Prostate gland (tissue), 2 donors: Measurements from ENCODE around the gene MEPCE. TPM values are rescaled to one million over a fixed set of nuclear protein-coding genes. Genes with fewer than 3 reads are reported as not detected.

Experiments used
- DNase-seq: peaks from one replicate; pipeline ENCODE4 v3.0.0-alpha.2; 2019; ENCODE audit warnings: low spot score
- H3K27ac ChIP-seq, 2 donors: fragments of 200-600 bp; sonication (generic); 2 replicates each; pipeline ENCODE4 v1.5.1; 2017 to 2019
- H3K27me3 ChIP-seq: fragments of 200-600 bp; sonication (generic); replicated peaks from 2 replicates; pipeline ENCODE4 v1.5.1; 2019; ENCODE audit not compliant: insufficient read depth
- H3K36me3 ChIP-seq, 2 donors: fragments of 200-600 bp; sonication (generic); 1 replicate in 1 of 2; 2 replicates in 1 of 2; pipeline versions ENCODE4 v1.5.1 to v1.8.1; 2017 to 2019
- H3K4me1 ChIP-seq: fragments of 200-600 bp; sonication (generic); replicated peaks from 2 replicates; pipeline ENCODE4 v1.5.1; 2019
- H3K4me3 ChIP-seq, 2 donors: fragments of 200-600 bp; sonication (generic); 2 replicates each; pipeline ENCODE4 v1.5.1; 2017 to 2019
- H3K9me3 ChIP-seq: fragments of 200-600 bp; sonication (generic); 2 replicates; pipeline ENCODE4 v1.5.1; 2017
- POLR2A ChIP-seq: fragments of 450-650 bp; IDR thresholded peaks from one replicate; pipeline ENCODE4 v1.6.1; 2016; ENCODE audit warnings: antibody characterized with exemption, mild to moderate bottlenecking
- POLR2AphosphoS5 ChIP-seq: sonication (generic); formaldehyde crosslinking; IDR thresholded peaks from one replicate; pipeline ENCODE4 v1.6.1; 2017; ENCODE audit warnings: antibody characterized with exemption
- WGBS: methylation state at CpG from one replicate; pipeline ENCODE4 v1.1.5; 2018; 5-methylcytosine and 5-hydroxymethylcytosine counted together
- intact Hi-C: fragments of 100-400 bp; cut with DNase I; formaldehyde crosslinking; loops from one replicate; pipeline ENCODE4 v1.14.2; 2022
- total RNA-seq, 2 donors: library from RNA; depleted of rRNA; stranded (reverse); fragments of >200 nt; gene quantifications; one replicate each; pipeline ENCODE4 v1.1.0, GENCODE V29; 2016
- TF ChIP-seq, protein P1 (sequence below), 4 experiments: fragments of 200-600 bp in 2 of 4; fragments of 450-650 bp in 2 of 4; sonication (generic) in 2 of 4; IDR thresholded peaks; 1 replicate in 3 of 4; 2 replicates in 1 of 4; pipeline ENCODE4 v1.5.1; 2016 to 2019; ENCODE audit warnings: antibody characterized with exemption in 4 of 4, mild to moderate bottlenecking in 2 of 4, moderate library complexity in 2 of 4

MEPCE gene
- total RNA-seq, 2 donors from 2014 or later = 24.2 to 62.8 TPM

DNA sequence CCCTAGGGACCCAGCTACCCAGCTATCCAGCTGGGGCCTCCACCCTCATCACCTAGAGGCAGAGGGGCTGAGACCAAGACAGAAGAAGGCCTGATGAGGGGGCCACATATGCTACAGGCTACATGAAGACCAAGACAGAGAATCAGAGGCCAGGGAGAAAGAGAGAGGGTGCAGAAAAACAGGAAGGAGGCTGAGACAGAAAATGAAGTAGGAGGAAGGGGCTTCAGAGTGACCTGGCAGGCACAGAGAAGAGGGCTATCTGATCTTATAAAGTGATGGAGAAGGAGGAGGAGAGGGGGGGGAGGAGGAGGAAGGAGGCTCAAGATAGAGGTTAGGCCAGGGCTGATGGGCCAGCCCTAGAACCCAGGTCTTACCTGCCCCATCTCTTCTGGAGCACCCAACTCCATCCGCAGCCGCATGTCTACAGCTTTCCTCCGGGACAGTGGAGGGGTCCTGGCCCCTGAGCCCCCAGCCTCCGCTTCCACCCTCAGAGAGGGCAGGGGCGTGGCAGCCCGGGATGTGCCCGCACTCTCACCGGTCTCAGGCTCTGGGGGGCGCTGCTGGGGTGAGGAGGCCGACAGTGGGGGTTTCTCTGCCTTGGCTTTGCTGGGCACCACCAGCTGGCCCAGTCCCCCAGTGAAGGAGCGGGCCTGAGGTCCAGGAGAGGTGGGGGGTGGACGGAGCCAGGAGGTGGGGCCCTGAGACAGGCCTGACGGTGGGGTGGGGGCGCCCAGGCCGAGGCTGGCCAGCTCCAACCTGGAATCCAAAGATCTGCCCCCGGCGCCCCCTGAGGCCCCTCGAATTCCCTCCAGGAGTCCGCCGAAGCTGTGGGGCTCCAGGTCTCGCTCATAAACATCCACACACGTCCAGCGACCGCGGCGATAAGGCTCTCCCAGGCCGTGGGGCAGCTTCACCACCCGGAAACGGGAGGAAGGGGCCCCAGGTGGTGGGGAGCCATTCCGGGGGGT, 47.6 kb downstream of the MEPCE start:
- Histone ChIP-seq H3K4me1 (peaks cover 20% of the 10 kb centered on the region), H3K36me3 (no peaks in the 10 kb centered on the region), H3K9me3 (no peaks in the 10 kb centered on the region), H3K27ac (peak overlapping the region; percentile 94 to 98), H3K4me3 (peak overlapping the region; percentile 84 to 100), H3K27me3 (no peaks in the 10 kb centered on the region)
- DNase-seq = no peak
- intact Hi-C loops = loop anchor here (10.0 kb wide), 1 partner anchor 198 kb away; the partner anchor contains the start of gene GNB2
- WGBS = 9% methylated on average over 30 of the region's 30 CpGs
- TF ChIP-seq POLR2AphosphoS5 = no peak
- TF ChIP-seq POLR2A = no peak
- TF ChIP-seq, protein P1, sequence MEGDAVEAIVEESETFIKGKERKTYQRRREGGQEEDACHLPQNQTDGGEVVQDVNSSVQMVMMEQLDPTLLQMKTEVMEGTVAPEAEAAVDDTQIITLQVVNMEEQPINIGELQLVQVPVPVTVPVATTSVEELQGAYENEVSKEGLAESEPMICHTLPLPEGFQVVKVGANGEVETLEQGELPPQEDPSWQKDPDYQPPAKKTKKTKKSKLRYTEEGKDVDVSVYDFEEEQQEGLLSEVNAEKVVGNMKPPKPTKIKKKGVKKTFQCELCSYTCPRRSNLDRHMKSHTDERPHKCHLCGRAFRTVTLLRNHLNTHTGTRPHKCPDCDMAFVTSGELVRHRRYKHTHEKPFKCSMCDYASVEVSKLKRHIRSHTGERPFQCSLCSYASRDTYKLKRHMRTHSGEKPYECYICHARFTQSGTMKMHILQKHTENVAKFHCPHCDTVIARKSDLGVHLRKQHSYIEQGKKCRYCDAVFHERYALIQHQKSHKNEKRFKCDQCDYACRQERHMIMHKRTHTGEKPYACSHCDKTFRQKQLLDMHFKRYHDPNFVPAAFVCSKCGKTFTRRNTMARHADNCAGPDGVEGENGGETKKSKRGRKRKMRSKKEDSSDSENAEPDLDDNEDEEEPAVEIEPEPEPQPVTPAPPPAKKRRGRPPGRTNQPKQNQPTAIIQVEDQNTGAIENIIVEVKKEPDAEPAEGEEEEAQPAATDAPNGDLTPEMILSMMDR (IDR thresholded peaks at IDR 0.05) = peak in 2 of 4 experiments; percentile 28 to 31

DNA sequence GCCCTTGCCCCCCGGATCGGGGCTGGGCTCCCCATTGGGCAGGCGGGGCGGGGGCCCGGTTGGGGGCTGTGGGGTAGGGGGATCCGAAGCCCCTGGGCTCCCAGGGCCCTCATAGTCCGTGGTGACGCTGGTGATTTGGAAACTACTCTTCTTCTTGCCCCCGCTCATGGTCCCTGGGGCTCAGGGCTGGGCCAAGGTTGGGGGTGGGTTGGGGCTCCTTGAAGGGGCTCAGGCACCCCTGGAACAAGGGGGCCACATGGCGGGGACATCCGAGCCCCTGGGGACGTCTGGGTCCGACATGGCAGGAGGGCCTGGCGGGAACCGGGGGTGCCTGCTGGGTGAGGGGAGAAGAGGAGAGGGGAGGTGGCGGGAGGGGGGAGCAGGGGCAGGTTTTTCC, 48.2 kb downstream of the MEPCE start:
- WGBS = under 1% methylated on average over 14 of the region's 16 CpGs
- H3K9me3 ChIP-seq = no peaks in the 10 kb centered on the region
- H3K27ac ChIP-seq = peak overlapping the region; percentile 94 to 98
- peaks cover 26% of the 10 kb centered on the region for H3K4me1 ChIP-seq
- peak overlapping the region; percentile 84 to 100 for H3K4me3 ChIP-seq
- H3K27me3 ChIP-seq = no peaks in the 10 kb centered on the region
- DNase-seq = no peak
- intact Hi-C loops = loop anchor here (10.0 kb wide), 1 partner anchor 197 kb away; the partner anchor contains the start of gene GNB2
- H3K36me3 ChIP-seq = no peaks in the 10 kb centered on the region
- TF ChIP-seq, protein P1 (IDR thresholded peaks at IDR 0.05) = no peak
- TF ChIP-seq POLR2AphosphoS5 = no peak
- TF ChIP-seq POLR2A = no peak

DNA sequence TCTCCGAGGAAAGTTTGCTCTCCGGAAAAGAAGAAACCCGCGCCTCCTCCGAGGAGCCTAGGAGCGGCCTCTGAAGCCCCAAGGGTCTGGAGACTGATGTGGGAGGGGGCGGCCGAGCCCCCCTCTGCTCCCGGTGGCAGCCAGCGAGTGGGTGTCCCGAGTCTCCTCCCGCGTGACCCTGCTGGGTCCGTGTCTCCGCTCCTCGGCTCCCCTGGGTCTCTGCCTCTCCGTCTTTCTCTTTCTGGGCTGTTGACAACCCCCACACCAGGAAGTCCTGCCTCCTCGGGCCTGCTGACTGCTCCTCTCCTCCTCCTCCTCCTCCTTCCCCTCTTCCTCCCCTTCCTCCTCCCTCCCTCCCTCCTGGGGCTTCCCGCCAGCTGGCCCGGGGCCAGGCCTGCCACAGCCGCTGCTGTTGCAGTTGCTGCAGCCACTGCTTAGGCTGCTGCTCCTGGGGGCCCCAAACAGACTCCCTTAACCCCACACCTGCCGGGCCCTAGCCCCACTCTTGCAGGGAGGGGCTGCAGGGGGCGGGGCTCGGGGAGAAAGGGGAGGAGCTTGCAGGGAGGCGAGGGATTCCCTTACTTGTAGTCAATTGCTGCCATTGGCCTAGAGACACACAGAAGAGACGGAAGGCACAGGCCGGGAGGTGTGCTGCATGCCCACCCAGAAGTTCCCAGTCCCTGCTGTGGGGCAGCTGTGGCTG, 49.5 kb downstream of the MEPCE start, which contains the start of gene TSC22D4:
TSS of gene TSC22D4 (minus strand) at position 257 of the 703 bp plus-strand sequence. CDS start 1,176 bp downstream, outside the sequence.
- peak within 1 kb of the TSS; percentile 84 to 100 for H3K4me3 ChIP-seq
- H3K36me3 ChIP-seq = no peaks in the 10 kb centered on the region
- H3K27me3 ChIP-seq = no peaks in the 10 kb centered on the region
- WGBS = 1% methylated on average over 27 of the region's 27 CpGs
- TF ChIP-seq POLR2A = peak; percentile 97
- TF ChIP-seq POLR2AphosphoS5 = peak; percentile 96
- TF ChIP-seq, protein P1 (IDR thresholded peaks at IDR 0.05) = peak in 1 of 4 experiments; percentile 14
- H3K9me3 ChIP-seq = no peaks in the 10 kb centered on the region
- peaks cover 30% of the 10 kb centered on the region for H3K4me1 ChIP-seq
- H3K27ac ChIP-seq = peak within 1 kb of the TSS; percentile 94 to 98
- peak; percentile 95 for DNase-seq
- intact Hi-C loops = loop anchor here (10.0 kb wide), 1 partner anchor 196 kb away; the partner anchor contains the start of gene GNB2

DNA sequence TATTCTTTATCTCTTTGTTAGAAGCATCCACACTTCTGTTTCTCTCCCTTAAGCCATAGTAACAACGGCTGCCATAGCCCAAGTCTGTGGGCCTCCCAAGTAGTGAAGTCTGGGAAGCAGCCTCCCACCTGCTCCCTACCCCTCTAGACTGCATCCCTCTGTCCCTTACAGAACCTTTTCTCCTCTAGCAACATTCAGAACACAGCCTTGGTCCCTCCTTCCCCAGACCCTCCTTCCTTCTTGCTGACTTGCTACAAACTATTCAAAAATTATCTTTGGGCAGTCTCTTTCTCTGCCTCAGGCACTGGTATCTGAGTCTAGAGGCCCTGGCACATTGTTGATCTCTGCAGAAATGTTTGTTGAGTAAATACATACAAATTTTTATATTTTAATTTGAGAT, 51.8 kb downstream of the MEPCE start:
- Histone ChIP-seq H3K27ac (peak overlapping the region in 1 of 2 donors; percentile 30), H3K4me1 (peaks cover 17% of the 10 kb centered on the region), H3K9me3 (no peaks in the 10 kb centered on the region), H3K4me3 (no peak overlapping the region), H3K27me3 (no peaks in the 10 kb centered on the region), H3K36me3 (no peaks in the 10 kb centered on the region)
- DNase-seq = no peak
- 83% methylated on average over 1 of the region's 1 CpG for WGBS
- intact Hi-C loops = no loop called here
- TF ChIP-seq, protein P1 (IDR thresholded peaks at IDR 0.05) = no peak
- no peak for TF ChIP-seq POLR2AphosphoS5
- TF ChIP-seq POLR2A = no peak
